Choroid plexus epithelial cell (primary cell): ENCODE measurements around the gene HTT-AS.

Experiments used
- DNase-seq: peaks from one replicate; pipeline ENCODE4 v3.0.0-alpha.2; 2010; ENCODE audit warnings: low read depth
- H3K4me3 ChIP-seq: 2 replicates; pipeline ENCODE4 v1.5.1; 2011; ENCODE audit warnings: low read depth, mild to moderate bottlenecking, control low read depth, low read length, moderate library complexity
- CTCF ChIP-seq: conservative IDR thresholded peaks from 2 replicates; pipeline ENCODE4 v1.5.1; 2011; ENCODE audit warnings: low read depth, mild to moderate bottlenecking, control low read depth, inconsistent platforms, low read length, moderate library complexity

The HTT-AS gene

GRCh38 chr4:3043282-3044020 is 30.9 kb downstream of the HTT-AS start:
- DNase-seq: no peak
- TF ChIP-seq CTCF: no peak
- no peak overlapping the region for H3K4me3 ChIP-seq

GRCh38 chr4:3042226-3042625 is 32.1 kb downstream of the HTT-AS start:
- TF ChIP-seq CTCF: no peak
- DNase-seq: no peak
- H3K4me3 ChIP-seq: no peak overlapping the region

- peak overlapping the region; percentile 36 for H3K4me3 ChIP-seq
- peak; percentile 11 for DNase-seq
- no peak for TF ChIP-seq CTCF
These were observed 32.9 kb downstream of the HTT-AS start for GRCh38 chr4:3041192-3042142.

- TF ChIP-seq CTCF: no peak
- no peak for DNase-seq
These were observed 33.7 kb downstream of the HTT-AS start for GRCh38 chr4:3040452-3041191.

GRCh38 chr4:3039706-3040366 is 34.5 kb downstream of the HTT-AS start:
- no peak overlapping the region for H3K4me3 ChIP-seq

More at GRCh38 chr4:3040452-3041191, 33.7 kb downstream of the HTT-AS start:
- H3K4me3 ChIP-seq: no peak overlapping the region

More at GRCh38 chr4:3039706-3040366, 34.5 kb downstream of the HTT-AS start:
- DNase-seq: no peak
- no peak for TF ChIP-seq CTCF
